ENCODE results near the gene CYB561A3. TPM values are rescaled to one million over a fixed set of nuclear protein-coding genes. Genes with fewer than 3 reads are reported as not detected.

The CYB561A3 gene
- total RNA-seq, 1 experiment from 2014 or later = 10.7 TPM

Other genes with a start within 250 kb of the CYB561A3 start
- 11.6 and 12.1 TPM in 2 replicates for gene VPS37C, start 200.5 kb downstream of the CYB561A3 start, total RNA-seq (2014; rRNA removed; shearing (Covaris generic))
- gene PGA3, start 158.4 kb downstream of the CYB561A3 start, total RNA-seq (2014; rRNA removed; shearing (Covaris generic)) = not detected in 2 replicates
- gene PGA4, start 139.5 kb downstream of the CYB561A3 start, total RNA-seq (2014; rRNA removed; shearing (Covaris generic)) = not detected in 2 replicates
- gene PGA5, start 120.7 kb downstream of the CYB561A3 start, total RNA-seq (2014; rRNA removed; shearing (Covaris generic)) = not detected in 2 replicates
- gene VWCE, start 66.6 kb downstream of the CYB561A3 start, total RNA-seq (2014; rRNA removed; shearing (Covaris generic)) = 0.06 and 0.18 TPM in 2 replicates
- gene DDB1, start 28.8 kb downstream of the CYB561A3 start, total RNA-seq (2014; rRNA removed; shearing (Covaris generic)) = 209 and 214 TPM in 2 replicates
- 15.3 and 17.7 TPM in 2 replicates for gene TKFC, start 28.7 kb downstream of the CYB561A3 start, total RNA-seq (2014; rRNA removed; shearing (Covaris generic))
- 35.1 and 40.6 TPM in 2 replicates for gene TMEM138, start 492 bp upstream of the CYB561A3 start, total RNA-seq (2014; rRNA removed; shearing (Covaris generic))
- 15.9 and 21.4 TPM in 2 replicates for gene TMEM216, start 30.7 kb upstream of the CYB561A3 start, total RNA-seq (2014; rRNA removed; shearing (Covaris generic))
- 56.0 and 65.5 TPM in 2 replicates for gene CPSF7, start 68.1 kb upstream of the CYB561A3 start, total RNA-seq (2014; rRNA removed; shearing (Covaris generic))
- 42.6 and 50.0 TPM in 2 replicates for gene SDHAF2, start 68.2 kb upstream of the CYB561A3 start, total RNA-seq (2014; rRNA removed; shearing (Covaris generic))
- gene LRRC10B, start 146.9 kb upstream of the CYB561A3 start, total RNA-seq (2014; rRNA removed; shearing (Covaris generic)) = 40.2 and 42.1 TPM in 2 replicates
- 1.1 and 1.3 TPM in 2 replicates for gene SYT7, start 219.2 kb upstream of the CYB561A3 start, total RNA-seq (2014; rRNA removed; shearing (Covaris generic))